WI38 (cell line): ENCODE data around the gene CARD11.

ENCODE experiments used
- H3K4me3 ChIP-seq: 2 replicates; pipeline ENCODE4 v1.5.1; 2011; ENCODE audit warnings: low read depth, mild to moderate bottlenecking, control low read depth, low read length
- TF ChIP-seq, protein P1 (sequence below): IDR thresholded peaks from 2 replicates; pipeline ENCODE4 v1.5.1; 2012; ENCODE audit warnings: low read depth, mild to moderate bottlenecking, control low read depth, low read length

Gene CARD11

DNA sequence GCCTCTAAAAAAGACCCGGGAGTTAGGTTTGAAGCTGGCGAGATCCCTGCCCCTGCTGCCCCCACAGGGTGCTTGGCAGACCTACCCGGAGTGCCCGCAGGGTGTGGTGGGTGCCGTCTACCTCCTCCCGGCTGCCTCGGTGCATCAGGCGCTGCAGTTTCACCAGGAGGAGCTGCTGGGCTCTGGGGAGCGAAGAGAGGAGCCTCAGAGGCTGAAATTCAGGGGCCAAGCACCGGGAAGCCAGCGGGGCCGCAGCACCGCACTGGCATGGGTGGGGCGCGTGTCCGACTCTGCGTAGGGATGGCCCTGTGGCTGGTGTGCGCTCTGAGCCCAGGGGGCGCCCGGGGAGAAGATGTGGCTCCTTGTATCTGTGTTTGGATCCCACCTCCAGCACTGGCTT is 125.3 kb downstream of the CARD11 start:
- H3K4me3 ChIP-seq: no peak overlapping the region
- TF ChIP-seq, protein P1, sequence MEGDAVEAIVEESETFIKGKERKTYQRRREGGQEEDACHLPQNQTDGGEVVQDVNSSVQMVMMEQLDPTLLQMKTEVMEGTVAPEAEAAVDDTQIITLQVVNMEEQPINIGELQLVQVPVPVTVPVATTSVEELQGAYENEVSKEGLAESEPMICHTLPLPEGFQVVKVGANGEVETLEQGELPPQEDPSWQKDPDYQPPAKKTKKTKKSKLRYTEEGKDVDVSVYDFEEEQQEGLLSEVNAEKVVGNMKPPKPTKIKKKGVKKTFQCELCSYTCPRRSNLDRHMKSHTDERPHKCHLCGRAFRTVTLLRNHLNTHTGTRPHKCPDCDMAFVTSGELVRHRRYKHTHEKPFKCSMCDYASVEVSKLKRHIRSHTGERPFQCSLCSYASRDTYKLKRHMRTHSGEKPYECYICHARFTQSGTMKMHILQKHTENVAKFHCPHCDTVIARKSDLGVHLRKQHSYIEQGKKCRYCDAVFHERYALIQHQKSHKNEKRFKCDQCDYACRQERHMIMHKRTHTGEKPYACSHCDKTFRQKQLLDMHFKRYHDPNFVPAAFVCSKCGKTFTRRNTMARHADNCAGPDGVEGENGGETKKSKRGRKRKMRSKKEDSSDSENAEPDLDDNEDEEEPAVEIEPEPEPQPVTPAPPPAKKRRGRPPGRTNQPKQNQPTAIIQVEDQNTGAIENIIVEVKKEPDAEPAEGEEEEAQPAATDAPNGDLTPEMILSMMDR: no peak

GRCh38 chr7:2915023-2915422 is 128.6 kb downstream of the CARD11 start:
- TF ChIP-seq, protein P1: no peak
- H3K4me3 ChIP-seq: no peak overlapping the region

DNA sequence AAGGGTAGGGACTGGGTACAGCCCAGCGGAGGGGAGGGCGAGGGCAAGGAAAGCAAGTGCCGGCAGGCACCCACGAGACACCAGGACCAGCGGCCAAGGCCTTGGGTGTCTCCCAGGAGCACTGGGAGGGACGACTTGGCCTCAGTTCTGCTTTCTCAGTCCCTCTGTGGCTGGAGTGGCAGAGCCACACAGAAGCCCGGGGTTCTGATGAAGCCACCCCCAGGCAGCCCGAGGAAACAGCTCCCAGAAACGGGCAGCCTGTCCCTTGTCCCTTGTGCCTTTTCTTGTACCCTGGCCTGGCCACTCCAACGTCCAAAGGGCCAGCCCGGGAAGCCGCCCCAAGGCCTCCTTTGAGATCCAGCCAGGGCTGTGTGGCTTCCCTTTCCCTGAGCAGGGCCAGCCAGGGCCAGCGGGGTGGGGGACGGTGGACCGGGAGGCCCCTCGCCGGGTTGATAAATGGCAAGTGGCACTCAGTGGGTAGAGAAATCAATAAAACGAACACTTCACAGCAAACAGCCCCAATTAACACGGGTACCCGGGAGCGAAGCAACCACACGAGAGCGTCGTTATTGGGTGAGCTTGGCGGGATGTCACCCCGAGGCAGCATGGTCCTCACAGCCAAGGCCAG is 129.8 kb downstream of the CARD11 start:
- no peak overlapping the region for H3K4me3 ChIP-seq
- TF ChIP-seq, protein P1: no peak

- TF ChIP-seq, protein P1: no peak
These were observed 130.8 kb downstream of the CARD11 start for GRCh38 chr7:2912684-2913439.

DNA sequence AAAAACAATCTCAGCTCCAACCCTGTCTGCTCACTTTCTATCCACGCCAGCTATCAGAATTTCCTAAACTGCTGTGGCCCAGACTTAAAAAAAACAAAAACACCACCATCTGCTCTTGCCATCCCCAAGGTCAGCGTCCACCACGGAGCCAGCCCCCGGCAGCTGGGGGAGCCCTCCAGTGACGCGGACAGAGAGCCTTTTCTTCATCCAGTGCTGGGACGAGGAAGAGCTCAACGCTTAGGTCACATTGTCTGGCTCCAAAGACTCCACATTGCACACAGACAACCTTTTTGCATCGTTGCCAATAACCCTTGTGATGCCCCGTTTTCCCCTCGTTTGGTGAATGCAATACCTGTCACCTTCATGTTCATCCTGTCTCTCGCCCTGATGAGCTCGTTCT is 132.2 kb downstream of the CARD11 start:
- TF ChIP-seq, protein P1: no peak
- H3K4me3 ChIP-seq: no peak overlapping the region

More at GRCh38 chr7:2912684-2913439, 130.8 kb downstream of the CARD11 start:
- no peak overlapping the region for H3K4me3 ChIP-seq

- H3K4me3 ChIP-seq: no peak overlapping the region
- TF ChIP-seq, protein P1: no peak
These were observed 134.1 kb downstream of the CARD11 start for GRCh38 chr7:2909471-2910039.

DNA sequence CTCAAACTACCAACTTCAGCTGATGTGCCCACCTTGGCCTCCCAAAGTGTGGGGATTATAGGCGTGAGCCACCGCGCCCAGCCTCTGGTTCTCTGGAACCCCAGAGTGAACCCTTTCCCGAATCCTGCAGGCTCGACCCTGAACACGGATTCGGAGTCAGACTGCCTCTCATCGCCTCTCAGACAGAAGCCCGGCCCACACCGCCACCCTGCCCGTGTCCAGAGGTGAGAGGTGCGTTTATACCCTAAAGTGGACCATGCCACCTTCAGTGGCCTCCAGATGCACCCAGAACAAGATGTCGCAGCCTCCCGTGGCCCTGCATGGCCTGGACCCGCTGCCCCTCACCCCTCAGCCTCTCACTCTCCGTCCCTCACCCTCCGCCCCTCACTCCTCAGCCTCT is 134.6 kb downstream of the CARD11 start:
- TF ChIP-seq, protein P1: no peak
- no peak overlapping the region for H3K4me3 ChIP-seq
